ENCODE measurements around the gene GLRX5.
A peak's percentile ranks its signal among the peaks of the same experiment; 100 is the strongest.

GLRX5 gene

DNA sequence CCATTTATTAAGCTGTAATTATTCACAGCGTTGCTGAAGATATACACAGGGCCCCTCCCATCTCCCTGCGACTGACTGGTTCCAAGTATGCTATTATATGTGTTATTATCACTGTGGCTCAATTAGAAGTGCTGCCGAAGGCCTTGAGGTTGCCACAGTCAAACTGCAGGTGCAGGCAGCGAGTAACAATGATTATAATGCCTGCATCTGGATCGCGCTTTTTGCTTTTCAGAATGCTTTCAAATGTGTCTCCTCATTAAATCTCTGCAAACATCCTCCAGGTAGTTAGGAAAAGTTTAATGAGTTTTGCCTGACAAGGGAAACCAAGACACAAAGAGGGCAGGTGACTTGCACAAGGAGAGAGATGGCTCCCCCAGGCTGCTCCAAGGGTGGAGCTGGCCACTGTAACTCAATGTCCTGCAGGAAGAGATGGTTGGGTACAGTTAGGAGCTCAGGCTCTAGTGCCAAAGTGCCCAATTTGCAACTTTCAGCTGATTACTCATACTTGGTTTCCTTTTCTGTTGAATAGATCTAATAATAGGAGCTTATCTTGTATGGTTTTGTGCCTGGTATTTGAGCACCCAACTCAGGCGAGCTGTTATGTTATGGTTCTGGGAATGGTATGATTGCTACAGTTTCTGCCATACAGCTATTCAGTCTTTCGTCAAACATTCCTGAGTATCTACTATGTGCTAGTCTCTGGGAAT, 16.7 kb upstream of the GLRX5 start:
- no peak for DNase-seq

DNA sequence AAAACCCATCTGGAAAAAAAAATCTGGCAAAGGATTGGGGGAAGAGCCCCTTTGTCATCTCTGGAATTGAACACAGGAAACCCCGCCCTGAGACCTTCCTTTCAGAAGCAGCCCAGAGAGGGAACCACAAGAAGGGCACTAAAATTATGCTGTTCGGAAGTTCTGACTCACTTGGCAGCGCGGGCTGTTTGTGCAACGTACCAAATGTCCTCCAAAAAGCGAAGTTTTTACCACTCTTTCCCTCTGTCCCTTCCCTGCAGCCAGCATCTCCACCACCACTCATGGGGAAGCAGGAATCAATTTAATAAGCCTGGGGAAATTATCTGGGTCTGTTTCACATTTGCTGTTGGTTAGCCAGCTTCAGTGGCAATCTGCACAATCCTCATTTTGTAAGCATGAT, 15.2 kb upstream of the GLRX5 start:
- DNase-seq: no peak

DNA sequence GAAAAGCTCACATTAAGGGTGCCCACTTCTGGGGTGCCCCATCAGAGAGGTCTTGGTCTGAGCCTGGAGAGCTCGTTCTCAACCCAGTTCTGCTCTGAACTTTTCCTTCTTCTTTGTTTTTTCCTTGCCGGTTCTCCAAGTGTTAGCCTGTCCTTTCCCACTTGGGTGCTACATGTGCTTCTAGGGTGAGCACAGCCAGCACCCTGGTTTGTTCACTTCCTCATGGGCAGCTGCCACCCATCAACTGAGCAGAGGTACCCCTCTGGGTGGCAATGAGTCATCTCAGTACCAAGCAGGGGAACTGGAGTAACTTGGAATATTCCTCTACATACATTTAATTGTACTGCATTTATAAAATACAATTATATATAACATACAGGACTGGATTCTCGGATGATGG, 14.5 kb upstream of the GLRX5 start:
- no peak for DNase-seq

DNA sequence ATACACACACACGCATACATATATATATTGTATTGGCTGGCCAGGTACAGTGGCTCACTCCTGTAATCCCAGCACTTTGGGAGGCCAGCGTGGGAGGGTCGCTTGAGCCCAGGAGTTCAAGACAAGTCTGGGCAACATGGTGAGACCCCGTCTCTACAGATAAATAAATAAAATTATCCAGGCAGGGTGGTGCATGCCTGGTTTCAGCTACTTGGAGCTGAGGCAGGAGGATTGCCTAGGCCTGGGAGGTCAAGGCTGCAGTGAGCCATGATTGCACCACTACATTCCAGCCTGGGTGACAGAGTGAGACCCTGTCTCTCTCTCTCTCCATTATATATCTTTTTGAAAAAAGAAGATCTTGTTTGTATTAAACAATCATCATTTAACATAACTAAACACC, 13.8 kb upstream of the GLRX5 start:
- DNase-seq: no peak

DNA sequence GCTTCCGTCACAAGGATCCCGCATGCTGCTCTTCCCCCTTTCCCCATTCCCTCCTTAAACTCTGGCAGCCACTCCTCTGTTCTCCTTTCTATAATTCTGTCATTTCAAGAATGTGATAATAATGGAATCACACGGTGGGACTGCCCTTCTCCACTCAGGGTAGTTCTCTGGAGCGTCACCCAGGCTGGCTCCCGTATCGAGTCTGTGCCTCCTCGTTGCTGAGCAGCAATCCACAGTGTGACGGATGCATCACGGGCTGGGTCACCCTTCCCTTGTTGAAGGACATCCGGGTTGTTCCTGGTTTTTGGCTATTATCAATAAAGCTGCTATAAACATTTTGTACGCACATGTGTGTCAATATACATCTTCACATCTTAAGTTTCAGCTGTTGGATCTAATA, 12.7 kb upstream of the GLRX5 start:
- DNase-seq: no peak

DNA sequence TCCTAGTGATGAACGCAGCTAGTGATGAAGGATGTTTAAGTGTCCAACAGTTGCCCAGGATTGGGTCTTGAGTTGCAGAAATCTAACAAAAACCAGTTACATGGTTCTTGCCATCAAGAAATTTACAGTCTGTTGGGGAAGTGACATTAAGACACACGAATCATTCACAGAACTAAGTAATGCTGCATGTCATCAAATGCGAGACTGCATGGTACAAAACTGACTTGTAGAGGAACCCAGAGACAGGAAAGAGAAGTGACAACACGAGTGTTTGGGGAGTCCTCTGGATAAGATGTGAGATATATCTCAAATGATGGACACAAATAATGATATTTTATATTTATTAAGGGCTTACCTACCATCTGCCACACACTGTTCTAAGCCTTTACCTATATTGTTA, 12.3 kb upstream of the GLRX5 start:
- DNase-seq: no peak

DNA sequence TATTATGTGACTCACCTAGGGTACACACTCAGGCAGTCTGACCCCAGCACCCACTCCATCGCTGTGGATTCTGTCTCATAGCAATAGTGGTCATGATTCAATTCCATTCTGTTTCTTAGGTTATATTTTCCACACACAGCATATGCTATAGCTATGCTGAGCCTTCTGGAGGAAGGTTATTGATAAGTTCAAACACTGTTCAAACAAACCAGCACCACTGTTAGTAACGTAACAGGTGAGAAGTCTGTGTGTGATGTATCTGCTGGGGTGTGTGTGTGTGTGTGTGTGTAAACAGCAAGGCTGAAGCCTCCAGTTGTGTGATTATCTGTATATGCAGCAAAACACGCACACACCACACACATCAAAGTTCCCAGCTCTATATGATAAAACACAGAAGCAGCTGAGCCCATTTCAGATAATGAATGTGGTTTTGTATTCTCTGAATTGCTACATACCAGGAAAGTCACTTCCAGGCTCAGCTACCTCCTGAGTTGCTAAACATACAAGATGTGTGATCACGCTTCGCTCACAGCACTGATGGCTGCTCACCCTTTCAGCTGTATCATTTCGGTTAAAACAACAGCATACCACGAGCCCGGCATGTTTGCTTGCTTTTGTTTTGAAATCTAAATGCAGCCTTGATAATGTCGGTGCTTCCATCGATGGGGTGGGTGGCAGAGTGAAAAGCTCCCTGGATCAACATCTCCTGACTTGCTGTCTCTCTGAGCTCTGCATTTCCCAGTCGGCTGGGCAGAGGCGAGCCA, 11.6 kb upstream of the GLRX5 start:
- peak in 1 of 2 experiments; percentile 36 for DNase-seq

DNA sequence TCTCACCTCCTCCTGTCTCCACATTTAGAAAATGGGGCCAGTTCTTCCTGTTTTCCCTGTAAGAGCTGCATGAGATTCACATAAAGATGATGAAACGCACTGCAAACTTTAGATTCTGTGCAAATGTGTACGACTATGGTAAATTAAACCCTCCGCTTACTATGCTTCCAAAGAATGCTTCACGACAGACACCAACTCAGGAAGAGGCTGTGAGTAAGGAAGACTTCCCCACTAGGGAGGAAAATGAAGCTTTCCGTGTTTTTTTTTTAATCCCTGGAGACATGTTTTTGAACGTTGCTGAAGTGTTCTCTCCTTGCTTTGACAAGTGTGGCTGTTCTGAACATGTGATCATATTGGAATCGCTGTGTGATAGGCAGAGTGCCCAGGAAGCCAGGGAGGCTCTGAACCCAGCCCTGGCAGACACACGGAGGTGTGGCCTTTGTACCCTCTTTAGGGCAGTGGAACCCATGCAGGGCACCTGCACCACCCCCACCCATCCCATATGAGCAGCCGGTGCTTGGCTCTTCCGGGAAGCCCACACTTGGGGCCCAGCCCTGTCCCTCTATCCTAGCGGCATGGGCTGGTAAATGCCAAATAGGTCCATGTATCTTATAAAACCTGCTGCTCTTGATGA, 10.9 kb upstream of the GLRX5 start:
- DNase-seq: peak; percentile 65 to 80

DNA sequence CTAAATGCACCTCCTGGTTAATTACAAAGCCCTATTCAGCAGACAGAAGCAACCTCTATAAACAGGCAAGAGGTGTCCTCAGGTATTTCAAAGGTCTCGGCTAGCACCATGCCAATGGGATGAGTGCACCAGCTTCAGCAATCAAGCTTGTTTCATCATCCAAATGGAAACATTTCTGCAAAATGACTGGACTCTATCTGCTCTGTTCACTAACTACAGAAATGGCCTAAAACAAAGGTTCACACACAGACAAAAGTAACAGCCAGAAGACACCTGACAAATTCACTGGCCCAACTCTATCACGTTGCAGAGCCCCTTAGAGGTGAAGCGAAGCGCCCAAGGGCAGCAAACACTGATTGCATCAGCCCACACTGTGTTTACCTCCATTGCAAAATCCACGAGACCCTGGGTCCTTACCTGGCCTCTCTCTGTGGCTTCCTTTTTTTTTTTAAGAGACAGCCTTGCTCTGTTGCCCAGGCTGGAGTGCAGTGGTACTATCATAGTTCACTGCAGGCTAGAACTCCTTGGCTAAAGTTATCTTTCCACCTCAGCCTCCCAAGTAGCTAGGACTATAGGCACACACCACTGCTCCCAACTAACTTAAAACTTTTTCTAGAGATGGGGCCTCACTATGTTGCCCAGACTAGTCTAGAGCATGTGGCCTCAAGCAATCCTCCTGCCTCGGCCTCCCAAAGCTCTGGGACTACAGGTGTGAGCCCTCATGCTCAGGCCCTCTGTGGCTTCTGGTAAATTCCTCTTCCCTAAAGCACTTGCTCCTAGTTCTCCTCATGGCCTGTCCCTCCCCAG, 9.9 kb upstream of the GLRX5 start:
- no peak for DNase-seq

DNA sequence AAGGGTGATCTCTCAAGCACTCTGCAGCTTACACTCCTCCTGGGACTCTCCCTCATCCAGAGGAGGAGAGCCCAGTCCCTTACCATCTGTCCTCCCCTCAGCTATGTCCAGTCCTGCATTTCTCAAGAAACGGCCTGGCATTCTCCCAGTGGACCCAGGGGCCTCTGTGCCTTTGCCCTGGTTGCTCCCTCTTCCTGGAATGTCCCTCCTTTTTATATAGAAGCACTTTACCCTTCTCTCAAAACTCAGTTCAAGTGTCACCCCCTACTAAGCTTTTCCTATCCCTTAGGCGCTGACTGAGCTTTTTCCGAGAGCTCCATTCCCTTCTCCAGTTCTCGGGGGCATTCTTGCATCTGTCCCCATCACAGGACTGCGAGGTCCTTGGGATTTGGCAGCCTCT, 8.9 kb upstream of the GLRX5 start:
- DNase-seq: no peak

DNA sequence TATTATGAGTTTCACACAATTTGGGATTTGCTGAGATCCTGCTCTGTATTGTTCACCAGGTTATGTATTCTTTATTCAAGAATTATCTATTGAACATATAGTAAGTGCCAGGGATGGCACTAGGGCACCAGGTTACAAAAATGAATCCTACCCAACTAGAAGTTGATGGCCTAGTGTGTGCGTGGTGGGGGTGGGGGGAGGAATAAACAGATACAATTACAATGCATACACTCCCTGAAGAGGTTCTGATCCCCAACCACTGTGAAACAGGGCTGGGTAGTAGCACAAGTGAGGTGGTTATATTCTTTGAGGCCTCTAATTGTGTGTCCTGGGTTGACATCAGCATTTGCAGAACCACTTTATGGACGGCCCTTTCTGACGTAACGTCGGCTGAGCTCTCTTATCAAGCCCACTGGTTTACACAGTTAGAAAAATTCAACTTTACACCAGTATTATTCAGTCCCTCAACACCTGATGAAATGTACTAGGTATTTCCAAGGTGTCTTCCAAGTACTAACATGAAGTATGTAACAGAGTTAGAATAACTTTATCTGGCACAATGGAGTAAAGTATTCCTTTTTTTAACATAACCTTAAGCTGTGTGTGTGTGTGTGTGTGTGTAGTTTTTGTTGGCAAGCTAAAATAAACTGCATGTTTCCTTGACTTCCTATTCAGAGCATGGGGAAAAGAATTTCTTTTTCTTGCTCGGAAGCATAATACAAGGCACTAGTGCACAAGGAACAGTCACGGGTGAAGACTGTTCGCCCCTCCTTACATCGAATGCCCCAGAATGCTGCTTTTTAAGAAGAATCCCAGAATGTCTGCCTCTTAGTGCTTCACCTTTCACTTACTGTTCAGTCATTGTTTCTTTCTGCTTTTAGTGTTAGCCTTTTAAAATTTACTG, 8.1 kb upstream of the GLRX5 start:
- no peak for DNase-seq

DNA sequence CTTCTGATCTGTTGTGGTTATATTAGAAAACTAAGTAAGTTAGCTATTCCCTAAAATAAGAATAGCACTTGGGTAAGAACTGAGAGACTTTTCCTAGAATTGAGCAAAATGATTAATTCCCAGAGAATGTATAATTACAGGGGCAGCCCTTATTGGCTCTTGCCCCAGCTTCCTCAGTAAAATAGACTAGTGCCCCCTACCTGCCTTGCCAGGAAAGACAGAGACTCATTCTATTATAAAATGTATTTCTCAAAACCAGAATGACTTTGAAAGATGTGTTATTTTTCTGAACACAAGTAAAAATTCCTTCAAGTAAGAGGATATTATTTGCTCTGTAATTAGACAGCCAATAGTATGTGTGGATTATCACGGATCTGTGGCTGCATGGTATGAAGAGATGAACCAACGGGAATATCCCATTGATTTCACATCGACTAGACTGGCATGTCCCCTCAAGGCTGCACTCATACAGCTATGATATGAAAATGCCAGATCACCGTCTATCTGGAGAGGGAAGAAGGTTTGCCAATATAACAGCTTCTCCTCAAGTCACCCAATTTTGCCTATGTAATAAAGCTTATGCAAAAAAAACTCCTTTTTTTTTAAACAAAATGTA, 7.4 kb upstream of the GLRX5 start:
- peak in 1 of 2 experiments; percentile 57 for DNase-seq

DNA sequence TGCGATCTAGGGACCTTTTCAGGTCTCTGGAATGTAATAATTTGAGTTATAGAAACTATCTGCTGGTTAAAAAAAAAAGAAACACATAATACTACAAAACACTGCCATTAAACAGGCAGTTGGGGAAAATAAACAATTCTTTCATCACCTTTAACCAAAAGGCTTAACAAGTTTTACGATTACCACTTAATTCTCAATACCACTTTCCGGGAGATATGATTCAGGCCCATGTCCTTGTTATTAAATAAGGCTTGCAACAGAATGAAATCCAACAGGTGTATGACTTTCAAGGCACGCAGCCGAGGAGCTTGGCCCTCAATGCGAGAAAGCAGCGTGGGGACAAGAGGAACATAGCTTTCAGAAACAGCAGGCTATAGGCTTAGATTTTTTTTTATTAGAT, 5.6 kb upstream of the GLRX5 start:
- DNase-seq: no peak

DNA sequence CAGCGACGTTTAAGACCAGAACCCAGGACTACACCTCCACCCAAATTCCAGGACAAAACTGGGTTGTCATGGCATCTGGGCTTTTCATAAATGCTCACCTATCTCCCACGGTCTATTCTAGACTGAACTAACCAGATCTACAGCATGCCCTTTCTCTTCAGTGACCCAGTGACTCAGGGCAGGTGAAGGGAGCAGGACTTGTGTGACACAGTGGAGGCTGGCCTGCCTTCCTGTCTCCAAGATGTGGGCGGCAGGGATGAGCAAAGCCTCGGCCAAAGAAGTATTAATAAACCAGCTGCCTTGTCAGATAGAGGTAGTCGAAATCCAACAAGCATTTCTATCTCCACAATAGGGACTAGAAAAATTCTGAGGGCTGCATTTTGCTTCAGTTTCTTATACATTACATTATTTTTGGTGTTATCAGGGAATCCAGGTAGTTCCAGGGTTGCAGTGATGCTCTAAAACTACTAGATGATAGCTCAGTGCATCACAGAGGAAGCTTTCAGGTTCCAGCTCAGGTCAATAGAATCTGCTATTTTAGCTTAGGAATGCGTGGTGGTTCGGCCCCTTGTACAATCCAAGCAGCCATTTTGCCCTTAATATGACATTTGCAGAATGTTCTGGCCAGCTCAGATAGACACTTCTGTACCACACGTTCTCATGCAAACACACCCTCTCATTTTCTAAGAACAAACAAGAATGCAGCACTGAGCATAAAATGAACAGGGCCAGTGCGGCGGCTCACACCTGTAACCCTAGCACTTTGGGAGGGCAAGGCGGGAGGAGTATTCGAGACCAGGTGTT, 4.2 kb upstream of the GLRX5 start:
- no peak for DNase-seq

DNA sequence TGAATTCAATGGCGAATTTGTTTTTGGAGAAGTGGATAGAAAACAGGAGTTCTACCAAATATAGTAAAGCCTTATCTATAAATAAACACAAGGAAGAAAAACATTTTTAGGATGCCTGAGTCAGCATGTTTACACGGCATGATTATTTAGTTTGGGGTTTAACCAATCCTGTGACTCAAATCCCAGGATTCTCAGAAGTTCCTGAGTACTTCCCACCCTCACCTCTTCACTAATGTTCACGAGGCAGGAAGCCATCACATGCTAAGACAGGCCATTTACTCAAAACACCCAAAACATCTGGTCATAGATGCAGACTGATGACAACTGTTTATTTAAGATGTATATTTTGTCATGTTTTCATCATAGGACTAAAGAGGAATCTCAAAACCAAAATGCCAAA, 3.4 kb upstream of the GLRX5 start:
- no peak for DNase-seq

DNA sequence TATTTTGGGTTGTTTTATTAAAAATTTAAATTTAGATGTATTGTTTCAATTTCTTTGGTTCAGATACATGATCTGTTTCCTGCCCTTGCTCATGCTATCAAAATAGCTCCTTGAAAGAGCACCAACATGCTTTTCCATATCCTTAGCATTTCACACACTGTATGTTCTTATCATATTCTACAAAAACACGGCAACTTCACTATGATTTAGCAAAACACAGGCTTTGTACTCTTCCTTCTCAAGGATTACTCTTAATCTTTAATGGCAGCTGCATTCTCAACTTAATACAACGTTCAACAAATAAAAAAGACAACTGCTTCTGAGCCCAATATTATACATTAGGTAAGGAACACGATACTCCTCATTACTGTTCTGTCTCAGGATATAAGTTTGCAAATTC, 2.9 kb upstream of the GLRX5 start:
- DNase-seq: no peak

DNA sequence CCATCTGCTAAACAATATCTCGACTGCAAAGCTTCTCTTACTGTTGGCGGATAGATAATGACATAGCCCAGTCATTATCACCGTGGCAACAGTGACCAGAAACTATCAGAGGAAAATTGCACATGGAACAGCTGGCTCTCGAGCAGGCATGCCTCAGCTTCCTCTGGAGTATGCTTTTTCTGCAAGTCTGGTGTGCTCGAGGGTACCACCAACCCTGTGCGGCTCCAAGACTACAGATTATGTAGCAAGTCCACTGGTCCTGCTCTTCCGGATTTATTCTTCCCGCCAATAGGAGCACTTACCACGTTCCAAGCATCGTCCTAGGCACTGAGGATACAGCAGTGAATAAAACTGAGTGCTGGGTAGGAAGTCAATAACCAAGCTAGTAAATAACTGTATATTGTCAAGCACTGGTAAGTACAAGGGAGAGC, 1.4 kb upstream of the GLRX5 start:
- DNase-seq: peak in 1 of 2 experiments; percentile 42

DNA sequence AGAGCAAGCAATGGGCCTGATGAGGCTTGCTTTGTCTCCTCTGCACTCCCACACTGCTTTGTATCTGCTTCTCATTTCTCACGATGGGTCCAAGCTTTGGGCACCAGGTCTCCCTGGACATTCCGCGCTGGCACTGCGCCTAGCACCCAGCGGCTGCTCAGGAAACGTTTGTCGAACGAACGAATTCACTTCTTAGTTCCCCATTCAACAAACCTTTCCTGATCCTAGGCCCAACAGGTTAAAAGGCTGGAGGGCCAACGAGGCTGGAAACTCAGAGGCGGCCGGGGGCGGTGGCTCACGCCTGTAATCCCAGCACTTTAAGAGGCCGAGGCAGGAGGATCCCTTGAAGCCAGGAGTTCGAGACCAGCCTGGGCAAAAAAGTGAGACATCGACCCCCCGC, 1.0 kb upstream of the GLRX5 start:
- DNase-seq: peak in 1 of 2 experiments; percentile 27

DNA sequence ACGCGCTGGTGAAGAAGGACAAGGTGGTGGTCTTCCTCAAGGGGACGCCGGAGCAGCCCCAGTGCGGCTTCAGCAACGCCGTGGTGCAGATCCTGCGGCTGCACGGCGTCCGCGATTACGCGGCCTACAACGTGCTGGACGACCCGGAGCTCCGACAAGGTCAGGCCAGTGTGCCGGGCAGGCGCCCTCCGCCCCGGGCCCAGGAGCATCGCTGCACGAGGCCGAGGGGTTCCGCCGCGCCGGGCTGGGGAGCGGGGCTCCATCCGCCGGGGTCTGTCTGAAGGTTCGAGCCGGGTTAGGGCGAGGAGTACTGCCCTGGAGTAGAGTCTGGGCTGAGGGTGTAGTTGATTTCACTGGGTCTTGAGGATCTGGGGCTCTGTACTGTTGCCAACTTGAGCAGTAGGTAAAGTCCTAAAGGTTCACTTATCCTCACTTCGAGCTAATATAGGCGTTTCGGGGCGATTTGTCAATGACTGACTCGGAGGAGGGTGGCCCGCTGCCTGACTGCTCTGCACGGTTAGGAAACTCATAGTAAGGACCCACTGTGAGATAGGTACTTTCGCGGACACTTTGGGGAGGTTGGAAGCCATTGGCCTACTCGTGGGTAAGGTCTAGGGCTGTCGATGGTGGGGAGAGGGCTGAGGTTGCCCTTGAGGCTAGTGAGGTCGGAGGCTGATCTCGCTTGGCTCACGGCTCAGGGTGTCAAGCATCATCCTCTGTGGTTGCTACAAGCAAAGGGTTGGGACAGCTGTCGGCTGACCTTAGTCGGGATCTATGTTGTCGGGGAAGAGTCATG, 574 bp downstream of the GLRX5 start:
- peak in 1 of 2 experiments; percentile 24 for DNase-seq

DNA sequence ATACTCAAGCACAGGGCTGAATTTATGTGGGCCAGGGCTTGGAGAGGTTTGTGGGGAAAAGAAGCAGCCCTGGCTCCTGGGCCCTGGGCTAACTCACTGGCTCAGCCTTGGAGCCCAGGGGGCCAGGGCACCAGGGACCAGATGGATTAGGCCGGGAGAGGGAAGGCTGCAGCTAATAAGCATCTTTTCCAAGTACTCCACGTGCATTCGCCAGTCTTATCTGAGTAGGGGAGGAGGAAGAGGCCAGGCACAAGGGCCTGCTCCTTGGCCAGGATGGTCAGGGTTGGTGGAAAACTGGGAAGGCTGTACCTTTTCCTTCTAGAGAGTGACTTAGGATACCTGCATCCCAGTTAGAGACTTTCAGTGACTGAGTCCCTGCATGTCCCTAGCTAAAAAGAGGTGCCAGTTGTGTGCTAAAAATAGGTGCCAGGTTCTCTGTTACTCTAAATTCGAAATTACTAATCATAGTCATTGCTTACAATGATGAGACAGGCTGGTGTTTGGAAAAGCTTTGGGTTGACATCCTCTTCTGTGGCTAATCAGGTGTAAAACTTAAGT, 1.3 kb downstream of the GLRX5 start:
- DNase-seq: no peak
